HEK293 (cell line): Measurements from ENCODE around the gene RBM20.

Source experiments
- CTCF ChIP-seq: fragments of 450-650 bp; formaldehyde crosslinking; IDR thresholded peaks from 2 replicates; pipeline ENCODE4 v1.5.1; 2016; ENCODE audit warnings: missing biosample characterization, missing genetic modification characterization
- ZNF112 ChIP-seq: fragments of 450-650 bp; formaldehyde crosslinking; IDR thresholded peaks from 2 replicates; pipeline ENCODE4 v1.5.0; 2017; ENCODE audit warnings: missing biosample characterization, missing genetic modification characterization
- ZNF175 ChIP-seq: fragments of 450-650 bp; formaldehyde crosslinking; IDR thresholded peaks from 2 replicates; pipeline ENCODE4 v1.5.1; 2016; ENCODE audit warnings: missing biosample characterization, missing genetic modification characterization
- ZNF768 ChIP-seq: fragments of 450-650 bp; formaldehyde crosslinking; IDR thresholded peaks from 2 replicates; pipeline ENCODE4 v1.5.1; 2018; ENCODE audit warnings: missing biosample characterization, mild to moderate bottlenecking, missing genetic modification characterization

GRCh38 chr10:110668443-110668842, 24.3 kb downstream of the RBM20 start:
- TF ChIP-seq CTCF (tag by site-specific recombination) (no peak), ZNF112 (tag by site-specific recombination) (no peak), ZNF768 (tag by site-specific recombination) (no peak), ZNF175 (tag by site-specific recombination) (no peak)
